ENCODE data around the gene IRF4.

The IRF4 gene

GRCh38 chr6:350371-350770 is 41.2 kb upstream of the IRF4 start:
- no peak overlapping the region for H2AFZ ChIP-seq (ENCODE audit: low read length)
- no peak overlapping the region for H3K4me3 ChIP-seq (ENCODE audit: low read length, poor library complexity, severe bottlenecking)
- H3K9me3 ChIP-seq (ENCODE audit: insufficient read depth, low read depth, low read length) = no peaks in the 10 kb centered on the region
- H3F3A ChIP-seq (ENCODE audit: low read depth) = no peaks in the 10 kb centered on the region
- peaks cover 26% of the 10 kb centered on the region; the same call in 1 of the 2 replicates for H3K36me3 ChIP-seq (ENCODE audit: insufficient read depth, low read length)
- no peaks in the 10 kb centered on the region for H4K20me1 ChIP-seq (ENCODE audit: insufficient read depth, low read length, poor library complexity, severe bottlenecking)
- no peaks in the 10 kb centered on the region for H3K79me2 ChIP-seq (ENCODE audit: insufficient read depth, low read length)
- peaks cover 17% of the 10 kb centered on the region for H3K4me1 ChIP-seq (ENCODE audit: insufficient read depth, low read length, poor library complexity, severe bottlenecking)
- TF ChIP-seq EZH2phosphoT487 (IDR thresholded peaks at IDR 0.05; ENCODE audit: borderline replicate concordance) (no peak), CTCF (conservative IDR thresholded peaks at IDR 0.05; ENCODE audit: low read length) (no peak)
- H3K4me2 ChIP-seq (ENCODE audit: low read depth, low read length, poor library complexity, severe bottlenecking) = no peak overlapping the region
- H3K9me2 ChIP-seq (replicated peaks; ENCODE audit: low read depth, low read length) = no peaks in the 10 kb centered on the region
- H3K27me3 ChIP-seq (ENCODE audit: insufficient read depth, low read length, poor library complexity, severe bottlenecking) = no peaks in the 10 kb centered on the region
- no peak overlapping the region for H3K9ac ChIP-seq (ENCODE audit: low read depth, low read length, poor library complexity, severe bottlenecking)

- H3K4me1 ChIP-seq (ENCODE audit: insufficient read depth, low read length, poor library complexity, severe bottlenecking) = peaks cover 22% of the 10 kb centered on the region
- no peaks in the 10 kb centered on the region for H3K9me3 ChIP-seq (ENCODE audit: insufficient read depth, low read depth, low read length)
- no peak overlapping the region for H3K9ac ChIP-seq (ENCODE audit: low read depth, low read length, poor library complexity, severe bottlenecking)
- H3K27me3 ChIP-seq (ENCODE audit: insufficient read depth, low read length, poor library complexity, severe bottlenecking) = no peaks in the 10 kb centered on the region
- H3K4me2 ChIP-seq (ENCODE audit: low read depth, low read length, poor library complexity, severe bottlenecking) = no peak overlapping the region
- no peaks in the 10 kb centered on the region for H3K9me2 ChIP-seq (replicated peaks; ENCODE audit: low read depth, low read length)
- H3K79me2 ChIP-seq (ENCODE audit: insufficient read depth, low read length) = no peaks in the 10 kb centered on the region
- peaks cover 17% of the 10 kb centered on the region; the same call in 1 of the 2 replicates for H3K36me3 ChIP-seq (ENCODE audit: insufficient read depth, low read length)
- no peak overlapping the region for H3K4me3 ChIP-seq (ENCODE audit: low read length, poor library complexity, severe bottlenecking)
- H2AFZ ChIP-seq (ENCODE audit: low read length) = no peak overlapping the region
- H3F3A ChIP-seq (ENCODE audit: low read depth) = no peaks in the 10 kb centered on the region
- TF ChIP-seq CTCF (conservative IDR thresholded peaks at IDR 0.05; ENCODE audit: low read length) = peak; percentile 38
- TF ChIP-seq EZH2phosphoT487 (IDR thresholded peaks at IDR 0.05; ENCODE audit: borderline replicate concordance) = no peak
- H4K20me1 ChIP-seq (ENCODE audit: insufficient read depth, low read length, poor library complexity, severe bottlenecking) = no peaks in the 10 kb centered on the region
Observed at GRCh38 chr6:351011-351866, 40.3 kb upstream of the IRF4 start.

- no peak overlapping the region for H3K4me3 ChIP-seq (ENCODE audit: low read length, poor library complexity, severe bottlenecking)
- H3K36me3 ChIP-seq (ENCODE audit: insufficient read depth, low read length) = peaks cover 13% of the 10 kb centered on the region; the same call in 1 of the 2 replicates
- no peak overlapping the region for H3K9ac ChIP-seq (ENCODE audit: low read depth, low read length, poor library complexity, severe bottlenecking)
- H3K4me2 ChIP-seq (ENCODE audit: low read depth, low read length, poor library complexity, severe bottlenecking) = no peak overlapping the region
- no peak overlapping the region for H2AFZ ChIP-seq (ENCODE audit: low read length)
- H3K79me2 ChIP-seq (ENCODE audit: insufficient read depth, low read length) = no peaks in the 10 kb centered on the region
- no peaks in the 10 kb centered on the region for H3K27me3 ChIP-seq (ENCODE audit: insufficient read depth, low read length, poor library complexity, severe bottlenecking)
- H3K9me3 ChIP-seq (ENCODE audit: insufficient read depth, low read depth, low read length) = no peaks in the 10 kb centered on the region
- no peaks in the 10 kb centered on the region for H4K20me1 ChIP-seq (ENCODE audit: insufficient read depth, low read length, poor library complexity, severe bottlenecking)
- H3K9me2 ChIP-seq (replicated peaks; ENCODE audit: low read depth, low read length) = no peaks in the 10 kb centered on the region
- H3K4me1 ChIP-seq (ENCODE audit: insufficient read depth, low read length, poor library complexity, severe bottlenecking) = peaks cover 26% of the 10 kb centered on the region
- no peak for TF ChIP-seq CTCF (conservative IDR thresholded peaks at IDR 0.05; ENCODE audit: low read length)
- TF ChIP-seq EZH2phosphoT487 (IDR thresholded peaks at IDR 0.05; ENCODE audit: borderline replicate concordance) = no peak
- H3F3A ChIP-seq (ENCODE audit: low read depth) = no peaks in the 10 kb centered on the region
Observed at GRCh38 chr6:351867-352289, 39.7 kb upstream of the IRF4 start.

Data from Loucy (cell line).